Measurements from ENCODE around the gene FAM171A2.

DNA sequence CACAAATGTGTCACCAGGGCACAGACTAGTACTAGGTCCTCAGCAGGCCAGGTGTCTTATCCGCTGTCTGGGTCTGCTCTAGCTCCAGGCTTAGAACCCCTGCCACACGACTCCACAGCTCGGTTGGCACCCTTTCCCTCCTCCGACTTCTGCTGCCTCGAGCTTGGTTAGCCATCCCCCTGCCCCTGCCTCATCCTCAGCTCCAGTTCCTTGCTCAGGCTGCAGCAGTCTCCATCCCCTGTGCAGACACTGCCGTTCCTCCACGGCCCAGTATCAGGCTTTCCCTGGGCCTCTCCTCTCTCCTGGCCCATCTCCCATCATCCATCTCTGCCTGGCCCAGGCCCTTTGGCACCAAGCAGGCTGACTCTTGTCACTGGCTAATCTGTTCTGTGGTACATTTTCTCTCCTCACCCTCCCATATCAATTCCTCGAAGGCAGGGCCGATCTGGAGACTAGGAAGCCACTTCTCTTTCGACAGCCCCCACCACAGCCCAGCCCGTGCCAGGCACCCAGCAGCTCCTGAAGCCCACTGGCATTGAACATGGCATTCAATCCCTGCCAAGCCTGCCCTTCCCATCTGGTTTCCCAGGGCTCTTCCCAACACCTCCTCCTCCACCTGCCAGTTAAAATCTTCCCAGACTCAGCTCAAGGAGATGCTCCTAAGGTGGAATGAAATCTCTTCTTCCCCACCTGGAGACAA lies 20.0 kb downstream of the FAM171A2 start:
- TF ChIP-seq, protein P1, sequence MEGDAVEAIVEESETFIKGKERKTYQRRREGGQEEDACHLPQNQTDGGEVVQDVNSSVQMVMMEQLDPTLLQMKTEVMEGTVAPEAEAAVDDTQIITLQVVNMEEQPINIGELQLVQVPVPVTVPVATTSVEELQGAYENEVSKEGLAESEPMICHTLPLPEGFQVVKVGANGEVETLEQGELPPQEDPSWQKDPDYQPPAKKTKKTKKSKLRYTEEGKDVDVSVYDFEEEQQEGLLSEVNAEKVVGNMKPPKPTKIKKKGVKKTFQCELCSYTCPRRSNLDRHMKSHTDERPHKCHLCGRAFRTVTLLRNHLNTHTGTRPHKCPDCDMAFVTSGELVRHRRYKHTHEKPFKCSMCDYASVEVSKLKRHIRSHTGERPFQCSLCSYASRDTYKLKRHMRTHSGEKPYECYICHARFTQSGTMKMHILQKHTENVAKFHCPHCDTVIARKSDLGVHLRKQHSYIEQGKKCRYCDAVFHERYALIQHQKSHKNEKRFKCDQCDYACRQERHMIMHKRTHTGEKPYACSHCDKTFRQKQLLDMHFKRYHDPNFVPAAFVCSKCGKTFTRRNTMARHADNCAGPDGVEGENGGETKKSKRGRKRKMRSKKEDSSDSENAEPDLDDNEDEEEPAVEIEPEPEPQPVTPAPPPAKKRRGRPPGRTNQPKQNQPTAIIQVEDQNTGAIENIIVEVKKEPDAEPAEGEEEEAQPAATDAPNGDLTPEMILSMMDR (IDR thresholded peaks at IDR 0.05; ENCODE audit: low read length), result no peak
- TF ChIP-seq EZH2 (IDR thresholded peaks at IDR 0.05; ENCODE audit: borderline replicate concordance, low read length), result no peak
